ENCODE results near the gene RHPN2.

RHPN2 gene

GRCh38 chr19:33064792-33065550 lies at the start of gene RHPN2:
RHPN2 (minus strand) TSS chr19:33064888; CDS start chr19:33064852, 36 bp downstream.
- DNase-seq = peak; percentile 40

GRCh38 chr19:33114312-33114711 lies 49.6 kb upstream of the RHPN2 start:
- DNase-seq = no peak

- DNase-seq = no peak
These were observed 46.9 kb upstream of the RHPN2 start for GRCh38 chr19:33111587-33111986.

- no peak for DNase-seq
These were observed 45.6 kb upstream of the RHPN2 start for GRCh38 chr19:33110137-33110910.

- no peak for DNase-seq
These were observed 43.5 kb upstream of the RHPN2 start for GRCh38 chr19:33108161-33108560.

- no peak for DNase-seq
These were observed 38.2 kb upstream of the RHPN2 start for GRCh38 chr19:33102893-33103292.

- no peak for DNase-seq
These were observed 36.4 kb upstream of the RHPN2 start for GRCh38 chr19:33100894-33101644.

- no peak for DNase-seq
These were observed 33.4 kb upstream of the RHPN2 start for GRCh38 chr19:33098055-33098534.

GRCh38 chr19:33096005-33096404 lies 31.3 kb upstream of the RHPN2 start:
- no peak for DNase-seq

- DNase-seq = no peak
These were observed 29.9 kb upstream of the RHPN2 start for GRCh38 chr19:33094436-33095067.

GRCh38 chr19:33093420-33094210 lies 28.9 kb upstream of the RHPN2 start:
- DNase-seq = no peak

- DNase-seq = no peak
These were observed 25.5 kb upstream of the RHPN2 start for GRCh38 chr19:33090179-33090578.

GRCh38 chr19:33089010-33089409 lies 24.3 kb upstream of the RHPN2 start:
- no peak for DNase-seq

- no peak for DNase-seq
These were observed 22.3 kb upstream of the RHPN2 start for GRCh38 chr19:33086955-33087354.

GRCh38 chr19:33085570-33086128 lies 21.0 kb upstream of the RHPN2 start:
- no peak for DNase-seq

- peak; percentile 75 for DNase-seq
These were observed 16.3 kb upstream of the RHPN2 start, which contains the start of gene GPATCH1 for GRCh38 chr19:33080761-33081681. GPATCH1 (plus strand) TSS chr19:33081181; CDS start chr19:33081194, 13 bp downstream.

- DNase-seq = no peak
These were observed 10.8 kb upstream of the RHPN2 start for GRCh38 chr19:33075519-33075918.

GRCh38 chr19:33071887-33072286 lies 7.2 kb upstream of the RHPN2 start:
- no peak for DNase-seq

GRCh38 chr19:33067121-33067520 lies 2.4 kb upstream of the RHPN2 start:
- DNase-seq = no peak

- DNase-seq = no peak
These were observed 1.9 kb upstream of the RHPN2 start for GRCh38 chr19:33066543-33066942.

GRCh38 chr19:33064458-33064791 lies 263 bp downstream of the RHPN2 start:
- DNase-seq = no peak

All from NCI-H446 treated with DMSO at 0.1 percent for 48 hours (cell line).